GM18870 (cell line): ENCODE measurements around the gene VSIG8.

Experiments
- ATAC-seq: cut with Tn5 transposase; IDR thresholded peaks from one replicate; pipeline ENCODE4 v1.9.1; 2021; ENCODE audit warnings: moderate library complexity; ENCODE audit not compliant: unreplicated experiment

Gene VSIG8

GRCh38 chr1:159884296-159884695 lies 21.8 kb upstream of the VSIG8 start:
- no peak for ATAC-seq

- ATAC-seq: no peak
These were observed 20.7 kb upstream of the VSIG8 start for GRCh38 chr1:159883134-159883533.

GRCh38 chr1:159882527-159882862 lies 20.0 kb upstream of the VSIG8 start:
- ATAC-seq: no peak

- ATAC-seq: no peak
These were observed 19.4 kb upstream of the VSIG8 start for GRCh38 chr1:159881622-159882526.

- ATAC-seq: no peak
These were observed 18.0 kb upstream of the VSIG8 start for GRCh38 chr1:159880430-159880829.

GRCh38 chr1:159879977-159880376 lies 17.5 kb upstream of the VSIG8 start:
- ATAC-seq: no peak

- ATAC-seq: no peak
These were observed 16.7 kb upstream of the VSIG8 start for GRCh38 chr1:159879136-159879535.

- ATAC-seq: no peak
These were observed 15.4 kb upstream of the VSIG8 start for GRCh38 chr1:159877695-159878444.

GRCh38 chr1:159873530-159874143 lies 11.2 kb upstream of the VSIG8 start:
- no peak for ATAC-seq

- no peak for ATAC-seq
These were observed 10.4 kb upstream of the VSIG8 start for GRCh38 chr1:159872891-159873290.

- no peak for ATAC-seq
These were observed 8.2 kb upstream of the VSIG8 start for GRCh38 chr1:159870704-159871103.

- ATAC-seq: no peak
These were observed 7.2 kb upstream of the VSIG8 start for GRCh38 chr1:159869607-159870006.

GRCh38 chr1:159869173-159869572 lies 6.7 kb upstream of the VSIG8 start:
- ATAC-seq: no peak

GRCh38 chr1:159868766-159869165 lies 6.3 kb upstream of the VSIG8 start:
- ATAC-seq: no peak

- no peak for ATAC-seq
These were observed 5.2 kb upstream of the VSIG8 start for GRCh38 chr1:159867664-159868026.

- ATAC-seq: no peak
These were observed 4.6 kb upstream of the VSIG8 start for GRCh38 chr1:159866905-159867663.

GRCh38 chr1:159866066-159866465 lies 3.6 kb upstream of the VSIG8 start:
- no peak for ATAC-seq

GRCh38 chr1:159864262-159864661 lies 1.8 kb upstream of the VSIG8 start:
- no peak for ATAC-seq

GRCh38 chr1:159862031-159862430 lies 426 bp downstream of the VSIG8 start:
- no peak for ATAC-seq

- ATAC-seq: no peak
These were observed 1.2 kb downstream of the VSIG8 start for GRCh38 chr1:159861218-159861617.

GRCh38 chr1:159860456-159860855 lies 2.0 kb downstream of the VSIG8 start:
- ATAC-seq: no peak
